ENCODE data around the gene CDH11. TPM values are rescaled to one million over a fixed set of nuclear protein-coding genes. Genes with fewer than 3 reads are reported as not detected.

CDH11 gene
- polyA plus RNA-seq, 1 donor from 2014 or later = 22.9 TPM

DNA sequence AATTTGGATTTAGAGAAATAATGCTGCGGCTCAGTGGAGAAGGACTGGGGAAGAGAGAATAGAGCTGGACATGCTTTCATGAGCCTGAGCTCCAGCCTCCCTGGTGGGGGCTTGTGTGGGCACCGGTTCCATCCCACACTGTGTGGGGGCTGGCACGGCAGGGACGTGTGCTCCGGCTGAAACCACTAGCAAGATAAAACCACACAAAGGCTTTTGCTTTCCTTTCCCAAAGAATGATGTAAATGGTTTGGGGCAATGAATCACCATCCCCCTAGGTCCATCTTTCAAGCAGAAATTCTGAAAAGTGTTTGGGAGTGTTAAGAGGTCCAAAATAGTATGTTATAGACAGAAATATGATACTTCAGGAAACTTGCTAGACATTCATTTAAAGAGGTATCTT lies 77.0 kb downstream of the CDH11 start:
- no peak overlapping the region for H3K4me2 ChIP-seq (ENCODE audit: low read length)
- TF ChIP-seq SMC3 (conservative IDR thresholded peaks at IDR 0.05; ENCODE audit: poor library complexity) (no peak), EP300 (conservative IDR thresholded peaks at IDR 0.05; ENCODE audit: poor library complexity, severe bottlenecking) (no peak), EZH2 (IDR thresholded peaks at IDR 0.05; ENCODE audit: borderline replicate concordance, insufficient read depth, low read length, poor library complexity, severe bottlenecking) (no peak), RAD21 (conservative IDR thresholded peaks at IDR 0.05) (no peak), TAF1 (IDR thresholded peaks at IDR 0.05; ENCODE audit: low read depth) (no peak), MXI1 (conservative IDR thresholded peaks at IDR 0.05; ENCODE audit: poor library complexity, severe bottlenecking) (no peak), POLR2AphosphoS5 (IDR thresholded peaks at IDR 0.05) (no peak)
- TF ChIP-seq, protein P1, sequence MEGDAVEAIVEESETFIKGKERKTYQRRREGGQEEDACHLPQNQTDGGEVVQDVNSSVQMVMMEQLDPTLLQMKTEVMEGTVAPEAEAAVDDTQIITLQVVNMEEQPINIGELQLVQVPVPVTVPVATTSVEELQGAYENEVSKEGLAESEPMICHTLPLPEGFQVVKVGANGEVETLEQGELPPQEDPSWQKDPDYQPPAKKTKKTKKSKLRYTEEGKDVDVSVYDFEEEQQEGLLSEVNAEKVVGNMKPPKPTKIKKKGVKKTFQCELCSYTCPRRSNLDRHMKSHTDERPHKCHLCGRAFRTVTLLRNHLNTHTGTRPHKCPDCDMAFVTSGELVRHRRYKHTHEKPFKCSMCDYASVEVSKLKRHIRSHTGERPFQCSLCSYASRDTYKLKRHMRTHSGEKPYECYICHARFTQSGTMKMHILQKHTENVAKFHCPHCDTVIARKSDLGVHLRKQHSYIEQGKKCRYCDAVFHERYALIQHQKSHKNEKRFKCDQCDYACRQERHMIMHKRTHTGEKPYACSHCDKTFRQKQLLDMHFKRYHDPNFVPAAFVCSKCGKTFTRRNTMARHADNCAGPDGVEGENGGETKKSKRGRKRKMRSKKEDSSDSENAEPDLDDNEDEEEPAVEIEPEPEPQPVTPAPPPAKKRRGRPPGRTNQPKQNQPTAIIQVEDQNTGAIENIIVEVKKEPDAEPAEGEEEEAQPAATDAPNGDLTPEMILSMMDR (IDR thresholded peaks at IDR 0.05; ENCODE audit: poor library complexity, severe bottlenecking) = no peak
- TF ChIP-seq, protein P2, sequence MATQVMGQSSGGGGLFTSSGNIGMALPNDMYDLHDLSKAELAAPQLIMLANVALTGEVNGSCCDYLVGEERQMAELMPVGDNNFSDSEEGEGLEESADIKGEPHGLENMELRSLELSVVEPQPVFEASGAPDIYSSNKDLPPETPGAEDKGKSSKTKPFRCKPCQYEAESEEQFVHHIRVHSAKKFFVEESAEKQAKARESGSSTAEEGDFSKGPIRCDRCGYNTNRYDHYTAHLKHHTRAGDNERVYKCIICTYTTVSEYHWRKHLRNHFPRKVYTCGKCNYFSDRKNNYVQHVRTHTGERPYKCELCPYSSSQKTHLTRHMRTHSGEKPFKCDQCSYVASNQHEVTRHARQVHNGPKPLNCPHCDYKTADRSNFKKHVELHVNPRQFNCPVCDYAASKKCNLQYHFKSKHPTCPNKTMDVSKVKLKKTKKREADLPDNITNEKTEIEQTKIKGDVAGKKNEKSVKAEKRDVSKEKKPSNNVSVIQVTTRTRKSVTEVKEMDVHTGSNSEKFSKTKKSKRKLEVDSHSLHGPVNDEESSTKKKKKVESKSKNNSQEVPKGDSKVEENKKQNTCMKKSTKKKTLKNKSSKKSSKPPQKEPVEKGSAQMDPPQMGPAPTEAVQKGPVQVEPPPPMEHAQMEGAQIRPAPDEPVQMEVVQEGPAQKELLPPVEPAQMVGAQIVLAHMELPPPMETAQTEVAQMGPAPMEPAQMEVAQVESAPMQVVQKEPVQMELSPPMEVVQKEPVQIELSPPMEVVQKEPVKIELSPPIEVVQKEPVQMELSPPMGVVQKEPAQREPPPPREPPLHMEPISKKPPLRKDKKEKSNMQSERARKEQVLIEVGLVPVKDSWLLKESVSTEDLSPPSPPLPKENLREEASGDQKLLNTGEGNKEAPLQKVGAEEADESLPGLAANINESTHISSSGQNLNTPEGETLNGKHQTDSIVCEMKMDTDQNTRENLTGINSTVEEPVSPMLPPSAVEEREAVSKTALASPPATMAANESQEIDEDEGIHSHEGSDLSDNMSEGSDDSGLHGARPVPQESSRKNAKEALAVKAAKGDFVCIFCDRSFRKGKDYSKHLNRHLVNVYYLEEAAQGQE (IDR thresholded peaks at IDR 0.05; ENCODE audit: borderline replicate concordance) = no peak
- H2AFZ ChIP-seq (ENCODE audit: low read depth, low read length) = no peak overlapping the region
- no peak overlapping the region for H3K9ac ChIP-seq (ENCODE audit: low read length)
- H3K79me2 ChIP-seq (replicated peaks; ENCODE audit: insufficient read depth, low read length) = no peaks in the 10 kb centered on the region
- H4K20me1 ChIP-seq (ENCODE audit: insufficient read depth) = no peaks in the 10 kb centered on the region
- no peaks in the 10 kb centered on the region for H3K9me2 ChIP-seq (ENCODE audit: insufficient read depth, low read length)
- H3K27ac ChIP-seq (ENCODE audit: low read length) = no peak overlapping the region
- no peaks in the 10 kb centered on the region for H3K36me3 ChIP-seq (ENCODE audit: insufficient read depth, low read length)
- no peaks in the 10 kb centered on the region for H3K27me3 ChIP-seq (ENCODE audit: insufficient read depth, low read depth, low read length)
- H3F3A ChIP-seq (ENCODE audit: insufficient read depth, low read length, poor library complexity, severe bottlenecking) = no peaks in the 10 kb centered on the region
- H3K4me3 ChIP-seq (ENCODE audit: low read length) = no peak overlapping the region
- no peaks in the 10 kb centered on the region for H3K9me3 ChIP-seq (ENCODE audit: low read length)

DNA sequence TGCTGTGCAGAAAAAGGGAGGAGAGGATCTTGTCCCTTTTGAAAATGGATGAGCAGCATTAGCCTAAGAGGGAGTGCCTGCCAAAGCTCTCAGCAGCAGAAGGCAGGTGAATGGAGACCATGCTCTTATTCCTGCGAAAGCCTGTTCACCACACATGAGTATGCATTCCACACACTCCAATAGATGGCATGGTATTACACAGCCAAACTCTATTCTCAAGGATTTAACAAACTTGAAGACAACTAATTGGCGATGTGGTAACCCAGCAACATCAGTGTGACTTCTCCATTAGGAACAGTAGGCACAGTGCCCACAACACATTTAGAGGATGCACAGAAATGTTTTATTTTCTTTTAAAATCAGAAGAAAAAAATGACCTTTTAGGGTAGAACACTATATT lies 77.8 kb downstream of the CDH11 start:
- H3K4me3 ChIP-seq (ENCODE audit: low read length) = no peak overlapping the region
- no peaks in the 10 kb centered on the region for H3K9me2 ChIP-seq (ENCODE audit: insufficient read depth, low read length)
- no peaks in the 10 kb centered on the region for H3K36me3 ChIP-seq (ENCODE audit: insufficient read depth, low read length)
- no peaks in the 10 kb centered on the region for H3K79me2 ChIP-seq (replicated peaks; ENCODE audit: insufficient read depth, low read length)
- no peaks in the 10 kb centered on the region for H4K20me1 ChIP-seq (ENCODE audit: insufficient read depth)
- H3K4me2 ChIP-seq (ENCODE audit: low read length) = no peak overlapping the region
- H2AFZ ChIP-seq (ENCODE audit: low read depth, low read length) = no peak overlapping the region
- no peaks in the 10 kb centered on the region for H3K27me3 ChIP-seq (ENCODE audit: insufficient read depth, low read depth, low read length)
- no peak overlapping the region for H3K9ac ChIP-seq (ENCODE audit: low read length)
- no peak overlapping the region for H3K27ac ChIP-seq (ENCODE audit: low read length)
- H3F3A ChIP-seq (ENCODE audit: insufficient read depth, low read length, poor library complexity, severe bottlenecking) = no peaks in the 10 kb centered on the region
- no peaks in the 10 kb centered on the region for H3K9me3 ChIP-seq (ENCODE audit: low read length)
- TF ChIP-seq TAF1 (IDR thresholded peaks at IDR 0.05; ENCODE audit: low read depth) = no peak
- no peak for TF ChIP-seq EP300 (conservative IDR thresholded peaks at IDR 0.05; ENCODE audit: poor library complexity, severe bottlenecking)
- no peak for TF ChIP-seq MXI1 (conservative IDR thresholded peaks at IDR 0.05; ENCODE audit: poor library complexity, severe bottlenecking)
- TF ChIP-seq RAD21 (conservative IDR thresholded peaks at IDR 0.05) = no peak
- no peak for TF ChIP-seq SMC3 (conservative IDR thresholded peaks at IDR 0.05; ENCODE audit: poor library complexity)
- TF ChIP-seq, protein P2 (IDR thresholded peaks at IDR 0.05; ENCODE audit: borderline replicate concordance) = no peak
- no peak for TF ChIP-seq POLR2AphosphoS5 (IDR thresholded peaks at IDR 0.05)
- no peak for TF ChIP-seq EZH2 (IDR thresholded peaks at IDR 0.05; ENCODE audit: borderline replicate concordance, insufficient read depth, low read length, poor library complexity, severe bottlenecking)
- TF ChIP-seq, protein P1 (IDR thresholded peaks at IDR 0.05; ENCODE audit: poor library complexity, severe bottlenecking) = no peak
